ENCODE data around the gene FXYD7. TPM values are rescaled to one million over a fixed set of nuclear protein-coding genes. Genes with fewer than 3 reads are reported as not detected.

Gene FXYD7
- total and polyA plus RNA-seq, 2 donors from 2014 or later, result 0.94 TPM; not detected in 1

DNA sequence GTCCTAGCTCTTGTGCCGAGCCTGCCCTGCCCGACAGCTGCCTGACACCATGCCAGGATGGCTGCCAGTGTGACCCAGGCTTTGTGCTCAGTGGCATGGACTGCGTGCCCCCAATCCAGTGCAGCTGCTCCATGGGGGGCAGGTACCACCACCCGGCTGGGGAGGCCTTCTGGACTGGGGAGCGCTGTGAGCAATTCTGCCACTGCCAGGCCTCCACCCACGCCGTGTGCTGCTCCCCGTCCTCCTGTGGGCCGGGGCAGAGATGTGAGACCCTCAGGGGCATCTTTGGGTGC lies 36.8 kb upstream of the FXYD7 start:
- no peak overlapping the region for H3K27ac ChIP-seq (ENCODE audit: low read depth in 2 of 2, low read length in 2 of 2)
- TF ChIP-seq, protein P1, sequence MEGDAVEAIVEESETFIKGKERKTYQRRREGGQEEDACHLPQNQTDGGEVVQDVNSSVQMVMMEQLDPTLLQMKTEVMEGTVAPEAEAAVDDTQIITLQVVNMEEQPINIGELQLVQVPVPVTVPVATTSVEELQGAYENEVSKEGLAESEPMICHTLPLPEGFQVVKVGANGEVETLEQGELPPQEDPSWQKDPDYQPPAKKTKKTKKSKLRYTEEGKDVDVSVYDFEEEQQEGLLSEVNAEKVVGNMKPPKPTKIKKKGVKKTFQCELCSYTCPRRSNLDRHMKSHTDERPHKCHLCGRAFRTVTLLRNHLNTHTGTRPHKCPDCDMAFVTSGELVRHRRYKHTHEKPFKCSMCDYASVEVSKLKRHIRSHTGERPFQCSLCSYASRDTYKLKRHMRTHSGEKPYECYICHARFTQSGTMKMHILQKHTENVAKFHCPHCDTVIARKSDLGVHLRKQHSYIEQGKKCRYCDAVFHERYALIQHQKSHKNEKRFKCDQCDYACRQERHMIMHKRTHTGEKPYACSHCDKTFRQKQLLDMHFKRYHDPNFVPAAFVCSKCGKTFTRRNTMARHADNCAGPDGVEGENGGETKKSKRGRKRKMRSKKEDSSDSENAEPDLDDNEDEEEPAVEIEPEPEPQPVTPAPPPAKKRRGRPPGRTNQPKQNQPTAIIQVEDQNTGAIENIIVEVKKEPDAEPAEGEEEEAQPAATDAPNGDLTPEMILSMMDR (IDR thresholded peaks at IDR 0.05; ENCODE audit: borderline replicate concordance, extremely low read depth, insufficient read depth), result no peak

DNA sequence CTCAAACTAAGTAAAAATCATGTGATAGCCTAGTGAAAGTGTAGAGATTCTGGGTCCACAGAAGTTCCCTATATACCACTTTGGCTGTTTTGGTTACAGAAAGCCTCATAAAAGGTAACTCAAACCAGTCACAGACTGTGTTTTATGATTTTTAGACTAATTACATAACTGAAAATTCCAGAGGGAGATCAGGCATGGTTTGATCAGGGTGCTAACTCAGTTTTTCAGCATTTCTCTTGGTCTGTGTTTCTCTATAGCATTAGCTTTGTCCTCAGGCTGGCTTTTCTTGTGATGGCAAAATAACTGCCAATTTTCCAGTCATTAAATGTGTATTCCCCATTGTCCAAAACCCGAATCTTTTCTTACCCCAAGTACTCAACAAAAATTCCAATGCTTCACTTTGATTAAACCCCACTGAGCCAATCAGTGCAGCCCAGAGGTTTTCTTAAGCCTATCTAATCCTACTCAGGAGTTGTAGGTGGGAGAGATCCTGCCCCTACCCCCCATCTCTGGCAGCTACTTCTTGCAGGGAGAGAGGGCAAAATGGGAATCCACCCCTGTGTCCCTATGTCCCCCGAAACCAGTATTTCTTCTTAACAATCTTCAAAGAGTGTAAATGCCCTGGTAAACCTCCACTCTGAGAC lies 36.0 kb upstream of the FXYD7 start:
- TF ChIP-seq, protein P1 (IDR thresholded peaks at IDR 0.05; ENCODE audit: borderline replicate concordance, extremely low read depth, insufficient read depth), result no peak
- Histone ChIP-seq H3K9me3 (ENCODE audit: control insufficient read depth in 2 of 3, insufficient read depth in 1 of 3, low read length in 3 of 3) (peaks cover 0 to 4% (median 3%) of the 10 kb centered on the region in 3 donors), H3K36me3 (ENCODE audit: control insufficient read depth in 2 of 3, insufficient read depth in 3 of 3, low read length in 3 of 3) (no peaks in the 10 kb centered on the region), H3K4me3 (ENCODE audit: low read length in 3 of 3) (no peak overlapping the region), H3K9ac (ENCODE audit: low read length in 3 of 3) (no peak overlapping the region), H3K27ac (ENCODE audit: low read depth in 2 of 2, low read length in 2 of 2) (no peak overlapping the region), H3K27me3 (ENCODE audit: control insufficient read depth, insufficient read depth, low read length) (no peaks in the 10 kb centered on the region), H3K4me1 (ENCODE audit: control insufficient read depth in 2 of 3, insufficient read depth in 2 of 3, low read depth in 1 of 3, low read length in 3 of 3) (no peaks in the 10 kb centered on the region)
- FAIRE-seq (no peak), DNase-seq (no peak)
- intact Hi-C loops (cut with DNase I), result no loop called here

More for the DNA sequence above, 36.8 kb upstream of the FXYD7 start:
- Histone ChIP-seq H3K4me3 (ENCODE audit: low read length in 3 of 3) (no peak overlapping the region), H3K27me3 (ENCODE audit: control insufficient read depth, insufficient read depth, low read length) (no peaks in the 10 kb centered on the region), H3K9ac (ENCODE audit: low read length in 3 of 3) (no peak overlapping the region), H3K9me3 (ENCODE audit: control insufficient read depth in 2 of 3, insufficient read depth in 1 of 3, low read length in 3 of 3) (peaks cover 0 to 4% (median 3%) of the 10 kb centered on the region in 3 donors), H3K36me3 (ENCODE audit: control insufficient read depth in 2 of 3, insufficient read depth in 3 of 3, low read length in 3 of 3) (no peaks in the 10 kb centered on the region), H3K4me1 (ENCODE audit: control insufficient read depth in 2 of 3, insufficient read depth in 2 of 3, low read depth in 1 of 3, low read length in 3 of 3) (no peaks in the 10 kb centered on the region)
- DNase-seq (no peak), FAIRE-seq (no peak)
- intact Hi-C loops (cut with DNase I), result no loop called here

DNA sequence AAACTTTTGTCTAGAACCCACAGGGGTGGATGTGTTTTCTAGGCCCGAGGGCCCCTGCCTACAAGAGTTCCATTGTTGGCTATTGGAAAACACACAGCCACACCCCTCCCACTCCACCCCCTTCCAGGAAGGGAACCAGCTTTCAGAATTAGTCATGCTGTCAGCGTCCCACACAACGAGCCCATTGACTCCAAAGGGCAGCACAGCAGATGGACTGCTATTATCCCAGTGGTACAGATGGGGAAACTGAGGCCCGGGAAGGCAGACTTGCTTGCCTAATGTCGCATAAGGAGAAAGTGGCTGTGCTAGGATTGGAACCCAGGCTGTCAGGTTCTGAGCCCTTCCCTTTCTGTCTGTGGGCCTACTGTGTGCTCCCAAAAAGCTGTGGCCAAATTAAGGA lies 35.5 kb upstream of the FXYD7 start:
- FAIRE-seq, result no peak
- DNase-seq, result no peak
- H3K27me3 ChIP-seq (ENCODE audit: control insufficient read depth, insufficient read depth, low read length), result no peaks in the 10 kb centered on the region
- H3K9me3 ChIP-seq (ENCODE audit: control insufficient read depth in 2 of 3, insufficient read depth in 1 of 3, low read length in 3 of 3), result peaks cover 0 to 4% (median 3%) of the 10 kb centered on the region in 3 donors
- no peak overlapping the region for H3K27ac ChIP-seq (ENCODE audit: low read depth in 2 of 2, low read length in 2 of 2)
- no peak overlapping the region for H3K9ac ChIP-seq (ENCODE audit: low read length in 3 of 3)
- no peaks in the 10 kb centered on the region for H3K4me1 ChIP-seq (ENCODE audit: control insufficient read depth in 2 of 3, insufficient read depth in 2 of 3, low read depth in 1 of 3, low read length in 3 of 3)
- TF ChIP-seq, protein P1 (IDR thresholded peaks at IDR 0.05; ENCODE audit: borderline replicate concordance, extremely low read depth, insufficient read depth), result no peak
- H3K4me3 ChIP-seq (ENCODE audit: low read length in 3 of 3), result no peak overlapping the region
- intact Hi-C loops (cut with DNase I), result no loop called here
- H3K36me3 ChIP-seq (ENCODE audit: control insufficient read depth in 2 of 3, insufficient read depth in 3 of 3, low read length in 3 of 3), result no peaks in the 10 kb centered on the region

DNA sequence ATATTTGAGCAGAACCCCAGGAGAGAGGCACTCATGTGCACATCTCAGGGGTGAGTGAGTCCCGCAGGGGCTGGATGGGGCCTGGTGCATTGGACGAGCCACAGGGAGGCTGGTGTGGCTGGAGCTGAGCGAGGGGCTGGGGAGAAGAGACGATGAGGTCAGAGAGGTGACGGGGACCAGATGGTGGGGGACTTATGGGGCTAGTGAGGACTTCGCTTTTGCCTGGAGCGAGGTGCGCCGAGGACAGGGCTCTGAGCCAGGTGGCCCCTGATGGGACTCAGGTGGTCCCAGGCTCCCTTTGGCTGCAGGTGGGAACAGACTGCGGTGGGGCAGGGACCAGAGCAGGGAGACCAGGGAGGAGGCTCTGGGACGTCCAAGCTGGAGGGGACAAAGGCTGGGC lies 34.3 kb upstream of the FXYD7 start:
- Histone ChIP-seq H3K27ac (ENCODE audit: low read depth in 2 of 2, low read length in 2 of 2) (no peak overlapping the region), H3K9ac (ENCODE audit: low read length in 3 of 3) (no peak overlapping the region), H3K4me1 (ENCODE audit: control insufficient read depth in 2 of 3, insufficient read depth in 2 of 3, low read depth in 1 of 3, low read length in 3 of 3) (no peaks in the 10 kb centered on the region), H3K27me3 (ENCODE audit: control insufficient read depth, insufficient read depth, low read length) (no peaks in the 10 kb centered on the region), H3K36me3 (ENCODE audit: control insufficient read depth in 2 of 3, insufficient read depth in 3 of 3, low read length in 3 of 3) (no peaks in the 10 kb centered on the region), H3K9me3 (ENCODE audit: control insufficient read depth in 2 of 3, insufficient read depth in 1 of 3, low read length in 3 of 3) (peaks cover 0 to 4% (median 3%) of the 10 kb centered on the region in 3 donors), H3K4me3 (ENCODE audit: low read length in 3 of 3) (no peak overlapping the region)
- intact Hi-C loops (cut with DNase I), result no loop called here
- no peak for DNase-seq
- no peak for FAIRE-seq
- TF ChIP-seq, protein P1 (IDR thresholded peaks at IDR 0.05; ENCODE audit: borderline replicate concordance, extremely low read depth, insufficient read depth), result no peak

Data from kidney (tissue), 14 donors.